Stimulated activated CD8-positive, alpha-beta memory T cell treated with anti-CD3 and anti-CD28 coated beads, Interleukin-15, amount 100 ng/mL, for 1 hour (primary cell): ENCODE measurements around the gene MECP2.

Source experiments
- DNase-seq: peaks from one replicate; pipeline ENCODE4 v3.0.0-alpha.2; 2020; ENCODE audit warnings: low read depth

MECP2 gene

GRCh38 chrX:154032653-154033052, 64.9 kb downstream of the MECP2 start:
- DNase-seq: no peak

GRCh38 chrX:154032160-154032559, 65.4 kb downstream of the MECP2 start:
- no peak for DNase-seq

GRCh38 chrX:154030715-154031305, 66.7 kb downstream of the MECP2 start:
- no peak for DNase-seq

GRCh38 chrX:154030266-154030665, 67.3 kb downstream of the MECP2 start:
- no peak for DNase-seq

GRCh38 chrX:154029439-154029838, 68.1 kb downstream of the MECP2 start:
- no peak for DNase-seq

GRCh38 chrX:154028502-154029184, 68.9 kb downstream of the MECP2 start:
- no peak for DNase-seq

- DNase-seq: no peak
Measured at GRCh38 chrX:154027986-154028385, 69.5 kb downstream of the MECP2 start.

- DNase-seq: no peak
Measured at GRCh38 chrX:154027022-154027402, 70.5 kb downstream of the MECP2 start.

- no peak for DNase-seq
Measured at GRCh38 chrX:154026136-154027021, 71.1 kb downstream of the MECP2 start.

- no peak for DNase-seq
Measured at GRCh38 chrX:154025230-154025629, 72.3 kb downstream of the MECP2 start.

GRCh38 chrX:154024271-154024670, 73.2 kb downstream of the MECP2 start:
- no peak for DNase-seq

GRCh38 chrX:154023276-154024000, 74.1 kb downstream of the MECP2 start:
- no peak for DNase-seq

GRCh38 chrX:154022108-154022507, 75.4 kb downstream of the MECP2 start:
- no peak for DNase-seq

GRCh38 chrX:154021131-154021611, 76.3 kb downstream of the MECP2 start:
- DNase-seq: no peak

- no peak for DNase-seq
Measured at GRCh38 chrX:154020536-154021115, 76.9 kb downstream of the MECP2 start.

- DNase-seq: peak; percentile 4
Measured at GRCh38 chrX:154019633-154020528, 77.6 kb downstream of the MECP2 start, which contains the start of gene IRAK1. TSS of gene IRAK1 (minus strand) at chrX:154019902. CDS start at chrX:154019812, 90 bp downstream.

GRCh38 chrX:154019061-154019621, 78.4 kb downstream of the MECP2 start:
- no peak for DNase-seq

GRCh38 chrX:154018518-154019060, 78.9 kb downstream of the MECP2 start:
- no peak for DNase-seq

- DNase-seq: no peak
Measured at GRCh38 chrX:154017766-154018517, 79.6 kb downstream of the MECP2 start.
